Measurements from ENCODE around the gene DAZAP1.

- no peak for TF ChIP-seq CTCF (IDR thresholded peaks at IDR 0.05; ENCODE audit: low read depth, low read length, missing input control)
- no peak for TF ChIP-seq TAF1 (conservative IDR thresholded peaks at IDR 0.05)
- no peak for TF ChIP-seq YY1 (IDR thresholded peaks at IDR 0.05)
- no peak for TF ChIP-seq RAD21 (IDR thresholded peaks at IDR 0.05)
- TF ChIP-seq REST (IDR thresholded peaks at IDR 0.05), result no peak
- TF ChIP-seq FOXA1 (IDR thresholded peaks at IDR 0.05), result no peak
- no peak for TF ChIP-seq RXRA (IDR thresholded peaks at IDR 0.05)
- no peak for TF ChIP-seq SP1 (IDR thresholded peaks at IDR 0.05)
- no peak for TF ChIP-seq FOXA2 (IDR thresholded peaks at IDR 0.05)
- TF ChIP-seq JUND (IDR thresholded peaks at IDR 0.05), result no peak
- no peak for TF ChIP-seq GABPA (IDR thresholded peaks at IDR 0.05 in 1 of 2, conservative IDR thresholded peaks at IDR 0.05 in 1 of 2)
- TF ChIP-seq EGR1 (IDR thresholded peaks at IDR 0.05; ENCODE audit: low read depth in 2 of 2), result no peak
- no peak for TF ChIP-seq HNF4G (IDR thresholded peaks at IDR 0.05)
Observed at GRCh38 chr19:1401889-1402217, 5.5 kb upstream of the DAZAP1 start.
